ENCODE measurements around the gene SLC9C2.

GRCh38 chr1:173496757-173497320 is 106.0 kb downstream of the SLC9C2 start:
- no peak for TF ChIP-seq CTCF (IDR thresholded peaks at IDR 0.05)
- no peak for TF ChIP-seq POLR2A (IDR thresholded peaks at IDR 0.05)

Data from Peyer's patch (tissue), 4 donors.